HFF-Myc (cell line): ENCODE data around the gene TMED6.

Experiments used
- DNase-seq: peaks from one replicate; pipeline ENCODE4 v3.0.0-alpha.2; 2011; ENCODE audit warnings: low read depth; ENCODE audit errors: extremely low read depth
- H3K4me3 ChIP-seq: replicated peaks from 2 replicates; pipeline ENCODE4 v1.5.1; 2011; ENCODE audit warnings: low read depth, mild to moderate bottlenecking, control low read depth, low read length
- TF ChIP-seq, protein P1 (sequence below): IDR thresholded peaks from 2 replicates; pipeline ENCODE4 v1.5.1; 2012; ENCODE audit warnings: mild to moderate bottlenecking, low read depth, low read length, control low read depth; ENCODE audit errors: missing control alignments

Gene TMED6

DNA sequence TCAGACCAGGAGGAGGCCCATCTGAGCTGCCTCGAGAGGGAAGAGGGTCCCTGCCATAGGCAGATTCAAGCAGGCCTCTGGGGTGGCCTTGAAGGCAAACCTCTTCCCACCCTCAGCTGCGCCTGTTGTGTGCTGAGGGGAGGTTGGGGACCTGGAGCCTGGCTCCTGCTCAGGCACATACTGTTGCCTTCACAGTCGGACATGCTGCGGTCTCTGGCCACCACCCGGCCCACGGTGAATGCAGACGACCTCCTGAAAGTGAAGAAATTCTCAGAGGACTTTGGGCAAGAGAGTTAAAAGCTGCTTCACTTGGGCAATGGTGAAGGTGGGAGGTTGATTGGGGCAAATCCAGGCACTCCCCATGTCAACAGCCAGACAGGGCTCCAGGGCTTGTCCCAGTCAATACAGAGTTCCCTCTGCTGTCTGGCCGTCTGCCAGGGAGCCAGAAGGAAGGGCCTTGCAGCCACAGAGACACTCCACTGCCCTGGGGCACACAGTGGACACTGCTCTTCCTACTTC lies 27.5 kb downstream of the TMED6 start:
- no peak for DNase-seq
- no peak overlapping the region for H3K4me3 ChIP-seq
- TF ChIP-seq, protein P1, sequence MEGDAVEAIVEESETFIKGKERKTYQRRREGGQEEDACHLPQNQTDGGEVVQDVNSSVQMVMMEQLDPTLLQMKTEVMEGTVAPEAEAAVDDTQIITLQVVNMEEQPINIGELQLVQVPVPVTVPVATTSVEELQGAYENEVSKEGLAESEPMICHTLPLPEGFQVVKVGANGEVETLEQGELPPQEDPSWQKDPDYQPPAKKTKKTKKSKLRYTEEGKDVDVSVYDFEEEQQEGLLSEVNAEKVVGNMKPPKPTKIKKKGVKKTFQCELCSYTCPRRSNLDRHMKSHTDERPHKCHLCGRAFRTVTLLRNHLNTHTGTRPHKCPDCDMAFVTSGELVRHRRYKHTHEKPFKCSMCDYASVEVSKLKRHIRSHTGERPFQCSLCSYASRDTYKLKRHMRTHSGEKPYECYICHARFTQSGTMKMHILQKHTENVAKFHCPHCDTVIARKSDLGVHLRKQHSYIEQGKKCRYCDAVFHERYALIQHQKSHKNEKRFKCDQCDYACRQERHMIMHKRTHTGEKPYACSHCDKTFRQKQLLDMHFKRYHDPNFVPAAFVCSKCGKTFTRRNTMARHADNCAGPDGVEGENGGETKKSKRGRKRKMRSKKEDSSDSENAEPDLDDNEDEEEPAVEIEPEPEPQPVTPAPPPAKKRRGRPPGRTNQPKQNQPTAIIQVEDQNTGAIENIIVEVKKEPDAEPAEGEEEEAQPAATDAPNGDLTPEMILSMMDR, result no peak

DNA sequence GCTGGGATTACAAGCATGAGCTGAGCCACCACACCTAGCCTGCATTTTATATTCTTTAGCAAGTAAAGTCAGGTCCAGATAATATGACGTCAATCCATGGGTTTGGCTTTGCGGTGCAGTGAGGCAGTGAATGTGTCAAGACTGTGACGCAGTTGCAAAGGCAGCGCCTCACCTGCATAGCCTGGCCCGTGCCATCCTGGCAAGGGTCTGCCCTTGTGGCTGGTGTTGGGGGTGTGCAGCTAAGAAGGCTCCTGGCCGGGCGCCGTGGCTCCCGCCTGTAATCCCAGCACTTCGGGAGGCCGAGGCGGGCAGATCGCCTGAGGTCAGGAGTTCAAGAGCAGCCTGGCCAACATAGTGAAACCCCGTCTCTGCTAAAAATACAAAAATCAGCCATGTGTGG lies 28.2 kb downstream of the TMED6 start:
- TF ChIP-seq, protein P1, result no peak
- no peak overlapping the region for H3K4me3 ChIP-seq
- DNase-seq, result no peak

DNA sequence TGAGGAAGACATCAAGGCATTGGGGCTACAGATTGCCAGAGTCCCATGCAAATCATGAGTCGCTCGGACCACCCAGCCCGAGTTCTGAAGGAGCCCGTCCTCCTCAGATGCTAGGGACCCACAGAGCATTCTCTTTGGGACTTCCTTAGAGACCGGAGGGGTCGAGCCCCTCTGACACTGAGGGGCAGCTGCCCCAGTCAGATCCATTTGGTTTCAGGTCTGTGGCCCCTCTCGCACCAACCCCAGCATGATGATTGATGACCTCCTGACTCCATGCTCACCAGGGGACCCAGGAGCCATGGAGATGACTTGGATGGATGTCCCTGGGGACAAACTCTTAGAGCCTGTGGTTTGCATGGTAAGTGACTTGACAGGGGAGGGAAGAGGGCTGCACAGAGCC lies 29.2 kb downstream of the TMED6 start:
- no peak for DNase-seq
- TF ChIP-seq, protein P1, result no peak
- no peak overlapping the region for H3K4me3 ChIP-seq

DNA sequence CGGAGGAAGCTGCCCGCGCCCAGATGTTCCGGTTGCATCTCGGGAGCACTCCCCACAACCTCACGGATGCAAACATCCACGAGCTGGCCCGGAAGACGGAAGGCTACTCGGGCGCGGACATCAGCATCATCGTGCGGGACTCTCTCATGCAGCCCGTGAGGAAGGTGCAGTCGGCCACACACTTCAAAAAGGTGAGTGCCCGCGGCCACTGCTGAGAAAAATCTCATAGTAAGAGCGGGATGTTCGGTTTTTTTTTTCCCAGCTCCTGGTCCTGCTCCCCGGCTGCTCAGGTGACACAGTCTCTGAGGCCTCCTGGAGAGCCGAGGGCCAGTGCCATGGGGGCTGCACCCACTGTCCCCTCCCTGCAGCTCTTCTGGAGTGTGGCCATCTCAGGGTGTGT lies 30.5 kb downstream of the TMED6 start:
- no peak for DNase-seq
- H3K4me3 ChIP-seq, result no peak overlapping the region
- TF ChIP-seq, protein P1, result no peak

DNA sequence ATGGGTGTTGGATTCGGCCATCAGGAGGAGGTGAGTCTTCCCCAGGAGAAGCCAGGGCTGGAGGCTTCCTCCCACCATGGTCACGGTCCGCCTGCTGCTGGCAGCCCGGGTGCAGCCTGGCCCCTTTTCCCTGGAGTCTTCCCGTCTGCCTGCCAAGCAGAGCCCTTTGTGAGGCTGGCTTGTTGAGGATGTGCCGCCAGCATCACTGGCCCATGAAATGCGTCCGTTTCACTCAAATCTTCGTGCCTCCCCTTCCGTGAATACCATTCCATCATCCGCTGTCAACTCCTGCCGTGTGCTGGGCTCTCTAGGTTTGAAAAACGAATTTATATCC lies 30.9 kb downstream of the TMED6 start:
- no peak for DNase-seq
- H3K4me3 ChIP-seq, result no peak overlapping the region
- TF ChIP-seq, protein P1, result no peak

DNA sequence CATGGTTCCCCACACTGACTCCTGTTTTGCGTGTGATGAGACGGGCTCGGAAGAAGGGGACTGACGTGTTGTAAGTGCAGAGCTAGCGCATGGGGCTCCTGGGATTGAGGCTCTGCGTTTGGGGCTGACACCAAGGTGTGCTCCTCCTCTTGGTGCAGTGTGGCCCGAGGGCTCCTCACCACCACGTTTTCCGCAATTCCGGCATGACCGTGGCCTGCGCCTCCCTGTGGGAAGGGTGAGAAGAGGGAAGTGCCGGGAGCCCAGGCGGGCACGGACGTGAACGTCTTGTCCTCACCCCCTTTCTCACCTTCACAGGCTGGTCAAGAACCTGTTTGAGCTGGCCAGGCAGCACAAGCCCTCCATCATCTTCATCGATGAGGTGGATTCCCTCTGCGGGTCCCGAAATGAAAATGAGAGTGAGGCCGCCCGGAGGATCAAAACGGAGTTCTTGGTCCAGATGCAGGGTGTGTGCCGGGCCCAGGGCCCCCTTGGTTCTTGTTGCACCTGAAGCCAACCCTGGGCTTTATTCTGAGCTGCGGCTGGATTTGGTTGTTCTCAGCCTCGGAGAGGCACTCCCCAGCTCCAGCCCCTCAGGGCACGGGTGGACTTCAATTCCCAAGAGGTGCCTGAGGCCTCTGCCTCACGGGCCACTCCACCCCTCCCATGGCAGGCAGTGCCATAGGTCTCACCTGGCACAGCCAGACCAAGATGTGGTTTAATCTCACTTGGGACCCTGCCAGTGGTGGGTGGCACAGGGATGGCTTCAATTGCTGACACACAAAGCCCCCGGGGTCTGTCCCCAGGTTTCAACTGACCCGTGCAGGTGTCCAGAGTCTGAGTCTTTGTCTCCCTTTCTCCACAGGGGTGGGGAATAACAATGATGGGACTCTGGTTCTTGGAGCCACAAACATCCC lies 31.5 kb downstream of the TMED6 start:
- no peak for DNase-seq
- TF ChIP-seq, protein P1, result no peak
- H3K4me3 ChIP-seq, result no peak overlapping the region
